COLO668 (cell line): ENCODE results near the gene ACSS1.
A peak's percentile ranks its signal among the peaks of the same experiment; 100 is the strongest.

Source experiments
- DNase-seq: peaks from one replicate; lab custom pipeline; 2025; ENCODE audit not compliant: unreplicated experiment; lab: John Stamatoyannopoulos, UW

The ACSS1 gene

DNA sequence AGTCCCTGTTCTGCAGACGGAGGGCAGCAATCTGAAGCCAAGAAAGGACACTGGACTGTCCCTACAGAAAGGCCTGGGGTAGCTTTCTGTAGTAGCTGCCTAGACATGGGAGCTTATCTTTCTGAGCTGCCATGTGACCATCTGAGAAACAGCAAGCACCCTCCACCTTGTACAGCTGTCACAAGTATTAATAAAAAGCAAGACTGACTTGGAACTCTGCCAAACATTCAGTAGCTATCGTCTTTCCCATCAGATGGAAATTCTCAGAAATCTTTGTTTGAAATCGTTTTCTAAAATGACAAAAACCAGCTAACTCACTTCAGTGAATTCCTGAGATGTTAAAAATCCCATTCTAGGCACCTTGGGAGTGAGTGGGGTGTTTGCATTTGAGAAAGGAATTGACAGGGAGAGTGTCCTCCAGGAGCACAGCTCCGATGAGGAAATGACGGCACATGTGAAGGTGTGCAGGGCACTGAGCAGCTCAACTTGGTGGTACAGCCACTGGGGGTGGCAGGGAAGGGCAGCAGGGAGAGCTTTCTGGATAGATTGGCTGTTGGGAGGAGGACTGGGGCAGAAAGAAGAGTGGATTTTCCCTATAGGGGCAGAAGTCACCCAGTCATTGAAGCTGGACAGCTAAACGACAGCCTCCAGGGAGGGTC lies 24.5 kb downstream of the ACSS1 start:
- no peak for DNase-seq

DNA sequence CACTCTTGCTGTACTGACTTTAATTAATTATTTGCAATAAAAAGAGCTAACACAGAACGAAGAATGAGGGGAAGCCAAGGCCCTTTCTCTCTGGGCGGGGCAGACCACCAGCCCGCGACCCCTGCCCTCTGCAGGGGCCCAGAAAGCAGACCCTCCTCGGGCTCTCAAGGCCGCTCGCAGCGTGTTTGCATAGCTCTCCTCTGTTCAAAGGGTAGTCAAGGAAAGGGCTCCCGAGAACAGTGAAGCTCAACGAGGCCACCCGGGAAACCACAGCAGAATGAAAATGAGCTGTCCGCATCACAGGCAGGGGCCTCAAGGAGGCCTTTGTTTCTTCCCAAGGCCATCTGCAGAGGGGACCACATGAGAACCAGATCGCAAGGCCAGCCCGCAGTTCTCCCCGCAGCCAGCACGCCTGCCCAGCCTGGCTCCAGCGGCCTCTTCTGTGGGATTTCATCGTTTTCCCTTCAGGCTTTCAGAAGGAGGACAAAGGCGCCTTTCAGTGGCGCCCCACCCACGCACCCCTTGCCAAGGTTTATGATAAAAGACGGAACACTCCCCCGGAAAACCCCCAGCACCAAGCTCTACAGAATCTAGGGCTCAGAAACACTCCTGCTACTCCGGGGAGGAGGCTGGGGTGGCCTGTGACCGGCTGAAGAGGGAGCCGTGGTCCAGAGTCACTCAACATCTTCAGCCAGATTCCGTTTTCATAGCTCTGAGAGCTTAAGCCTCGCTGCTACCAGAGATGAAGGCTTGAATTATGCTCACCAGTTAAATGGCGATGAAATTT lies 25.3 kb downstream of the ACSS1 start:
- DNase-seq, result no peak

DNA sequence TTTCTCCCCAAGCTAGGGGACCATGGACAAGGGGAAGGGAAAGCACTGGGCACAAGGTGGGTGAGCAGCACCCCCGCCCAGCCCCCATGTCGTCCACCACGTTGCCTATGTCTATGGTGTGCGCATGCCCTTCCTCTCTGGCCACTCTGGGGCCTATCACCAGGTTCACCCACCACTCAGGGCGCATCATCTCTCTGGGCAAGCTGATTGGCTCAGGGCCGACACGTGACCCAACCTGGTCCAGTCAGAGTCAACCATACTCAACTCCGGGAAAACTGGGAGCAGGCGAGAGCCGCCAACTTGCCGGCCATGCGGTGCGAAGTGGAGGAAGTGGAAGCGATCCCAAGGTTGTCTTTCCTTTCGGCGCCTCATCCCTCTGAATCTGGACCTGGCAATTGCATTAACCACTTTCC lies 25.9 kb downstream of the ACSS1 start:
- no peak for DNase-seq

GRCh38 chr20:25031241-25031640 lies 26.7 kb downstream of the ACSS1 start:
- DNase-seq, result no peak

- no peak for DNase-seq
Measured at GRCh38 chr20:25030649-25031207, 27.2 kb downstream of the ACSS1 start.

- no peak for DNase-seq
Measured at GRCh38 chr20:25030007-25030648, 27.8 kb downstream of the ACSS1 start.

GRCh38 chr20:25025986-25026605 lies 31.8 kb downstream of the ACSS1 start:
- no peak for DNase-seq

DNA sequence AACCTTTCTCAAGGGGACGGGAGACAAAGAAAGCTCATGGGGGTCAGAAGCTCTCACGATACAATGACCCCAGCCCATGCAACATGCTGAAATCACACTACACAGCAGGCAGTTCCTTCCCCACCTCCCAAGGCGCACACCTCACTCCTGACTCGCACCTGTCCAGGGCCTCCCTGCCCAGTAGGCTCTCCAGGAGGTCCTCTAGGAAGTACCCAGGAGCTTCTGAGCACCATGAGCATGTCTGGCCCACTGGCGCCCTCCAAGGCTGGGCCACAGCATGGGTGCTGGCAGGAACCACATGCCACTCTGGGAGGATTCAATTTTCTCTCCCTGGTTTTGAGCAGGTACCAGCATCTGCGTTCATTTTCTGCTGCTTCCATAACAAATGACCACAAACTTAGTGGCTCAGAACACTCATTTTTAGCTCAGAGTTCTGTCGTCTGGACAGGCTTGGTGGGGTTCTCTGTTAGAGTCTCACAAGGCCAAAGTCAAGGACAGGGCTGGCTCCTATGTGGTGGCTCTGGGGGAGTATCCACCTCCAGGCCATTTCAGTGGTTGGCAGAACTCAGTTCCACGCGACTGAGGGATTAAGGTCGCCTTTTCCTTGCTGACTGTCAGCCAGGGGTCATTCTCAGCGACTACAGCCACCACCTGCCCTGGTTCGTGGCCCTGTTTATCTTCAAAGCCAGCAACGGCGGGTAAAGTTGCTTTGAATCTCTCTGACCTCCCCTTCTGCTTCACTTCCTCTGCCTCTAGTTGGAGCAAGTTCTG lies 32.7 kb downstream of the ACSS1 start:
- DNase-seq, result no peak

DNA sequence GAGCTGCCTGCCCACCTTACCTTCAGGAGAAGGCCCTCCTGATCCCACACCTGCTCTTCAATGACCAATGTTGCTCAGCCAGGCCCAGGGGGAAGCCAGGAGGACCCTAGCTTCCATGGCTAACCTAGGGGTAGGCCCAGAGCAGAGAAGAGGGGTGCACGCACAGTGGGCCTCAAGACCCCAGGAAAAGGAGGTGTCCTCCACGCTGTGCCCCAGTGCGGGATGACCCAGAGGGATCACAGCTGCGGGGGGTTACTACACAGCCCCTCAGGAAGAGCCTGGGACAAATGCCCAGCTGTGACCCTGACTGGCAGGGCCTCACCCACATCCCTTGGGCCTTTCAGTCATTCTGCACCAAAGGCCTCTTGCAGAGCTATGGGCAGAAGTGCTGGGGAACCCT lies 33.8 kb downstream of the ACSS1 start:
- no peak for DNase-seq

- no peak for DNase-seq
Measured at GRCh38 chr20:25023356-25023755, 34.6 kb downstream of the ACSS1 start.

DNA sequence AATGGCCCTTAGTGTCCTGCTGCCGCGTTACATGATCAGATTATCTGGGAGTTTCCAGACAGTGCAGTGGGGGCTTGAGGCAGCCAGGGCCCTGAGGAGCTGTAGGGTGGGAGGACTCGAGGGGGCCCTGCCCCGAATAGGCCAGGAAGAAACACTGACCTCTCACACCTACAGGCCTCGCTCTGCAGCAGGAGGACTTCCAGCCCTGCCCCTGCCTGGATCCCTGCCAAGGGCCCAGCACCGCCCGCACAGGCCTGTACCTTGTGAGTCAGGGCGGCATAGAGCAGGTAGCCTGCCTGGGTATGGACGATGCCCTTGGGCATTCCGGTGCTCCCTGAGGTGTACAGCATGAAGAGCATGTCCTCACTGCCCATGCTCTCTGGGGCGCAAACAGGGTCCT lies 35.3 kb downstream of the ACSS1 start:
- DNase-seq, result peak; percentile 46

DNA sequence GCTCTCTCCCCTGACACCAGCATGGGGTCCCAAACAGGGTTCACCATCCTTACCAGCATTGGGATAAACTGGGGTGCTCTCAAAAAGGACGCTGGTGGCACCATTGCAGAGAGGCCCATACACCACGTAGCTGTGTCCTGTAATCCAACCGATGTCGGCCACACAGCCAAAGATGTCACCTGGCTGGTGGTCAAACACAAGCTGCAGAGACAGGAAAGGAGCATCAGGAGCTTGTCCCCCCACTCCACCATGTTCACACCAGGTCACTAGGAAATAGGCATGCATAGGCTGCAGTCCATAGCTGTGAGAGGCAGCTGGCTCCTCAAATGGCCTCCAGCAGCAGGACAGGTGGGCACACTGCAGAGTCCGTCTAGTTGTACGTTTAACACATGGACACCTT lies 36.6 kb downstream of the ACSS1 start:
- DNase-seq, result no peak

GRCh38 chr20:25020901-25021301 lies 37.0 kb downstream of the ACSS1 start:
- DNase-seq, result no peak

- no peak for DNase-seq
Measured at GRCh38 chr20:25020345-25020744, 37.6 kb downstream of the ACSS1 start.

GRCh38 chr20:25019381-25020155 lies 38.4 kb downstream of the ACSS1 start:
- no peak for DNase-seq

DNA sequence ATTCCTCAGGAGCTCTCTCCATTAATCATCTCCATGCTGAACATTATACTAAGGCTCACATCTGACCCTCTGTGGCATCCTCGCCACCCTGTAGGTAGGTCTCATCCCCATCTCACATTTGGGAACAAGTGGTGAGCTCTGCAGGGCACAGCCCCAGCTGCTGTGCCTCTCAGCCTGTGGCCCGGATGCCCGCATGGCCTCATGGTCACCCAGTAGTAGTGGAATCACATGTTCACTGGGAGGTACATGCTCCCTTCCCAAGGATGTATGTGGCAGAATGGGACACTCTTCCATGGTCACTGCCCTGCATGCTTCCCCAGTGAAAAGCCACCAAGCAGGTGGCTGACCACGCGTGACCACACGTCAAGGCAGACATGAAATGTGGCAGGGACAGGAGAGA lies 39.1 kb downstream of the ACSS1 start:
- DNase-seq, result no peak

- no peak for DNase-seq
Measured at GRCh38 chr20:25018425-25018824, 39.5 kb downstream of the ACSS1 start.

DNA sequence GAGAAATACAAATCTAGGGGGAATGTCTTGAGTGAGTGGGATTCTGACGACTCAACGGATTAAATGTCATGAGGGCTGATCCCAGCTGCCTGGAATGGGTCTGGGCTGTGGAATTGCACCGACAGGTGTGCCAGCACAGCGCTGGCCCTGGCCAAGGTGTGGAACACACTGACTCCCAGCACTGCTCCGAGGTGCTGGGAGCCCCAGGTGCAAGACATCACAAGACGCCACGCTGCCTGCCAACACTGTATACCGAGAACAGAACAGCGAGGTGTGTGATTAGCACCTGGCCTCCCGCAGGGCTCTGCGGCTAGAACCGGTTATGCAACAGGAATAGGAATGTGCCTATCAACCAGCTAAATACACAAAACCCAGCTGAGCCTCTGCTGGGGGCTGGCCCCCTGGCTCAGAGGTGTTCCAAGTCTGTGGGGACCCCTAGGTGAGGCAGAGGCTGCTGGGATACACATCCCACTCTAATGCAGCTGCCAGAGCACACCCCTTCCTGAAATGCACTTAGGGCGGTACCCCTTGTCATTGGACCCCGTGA lies 40.6 kb downstream of the ACSS1 start:
- DNase-seq, result peak; percentile 95

DNA sequence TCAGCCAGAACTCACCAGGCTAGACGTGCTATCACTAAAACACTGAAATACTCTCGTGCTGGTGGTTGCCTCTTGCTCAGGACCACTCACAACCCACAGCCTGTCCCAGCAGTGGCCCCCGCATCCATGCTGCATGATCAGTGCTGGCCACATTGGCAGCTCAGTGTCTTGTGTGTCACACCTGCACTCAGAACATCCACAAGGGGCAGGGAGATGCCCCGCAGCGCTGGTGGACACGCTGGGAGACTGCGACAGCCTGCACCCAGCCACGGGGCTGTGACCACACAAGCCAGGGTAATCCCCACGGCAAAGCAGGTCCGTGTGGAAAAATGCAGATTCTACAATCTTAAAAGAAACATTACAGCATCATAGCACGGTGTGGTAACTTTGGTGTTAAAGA lies 41.5 kb downstream of the ACSS1 start:
- DNase-seq, result no peak

DNA sequence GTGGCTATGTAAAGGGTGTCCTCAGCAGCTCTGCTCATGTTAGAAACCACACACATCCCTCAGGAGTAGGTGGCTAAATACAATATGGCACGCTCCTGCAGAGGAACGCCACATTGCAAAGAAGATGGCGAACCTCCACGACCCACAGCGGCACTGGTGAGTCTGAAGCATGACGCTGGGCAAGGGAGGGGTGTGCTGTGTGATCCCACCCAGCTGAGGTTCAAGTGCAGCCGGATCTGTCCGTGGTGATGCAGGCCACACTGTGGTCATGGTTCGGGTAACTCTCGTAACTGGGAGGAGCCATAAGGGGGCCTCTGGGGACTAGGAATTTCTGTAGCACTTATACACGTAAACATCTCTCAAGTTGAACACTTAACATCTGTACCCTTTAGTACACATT lies 42.0 kb downstream of the ACSS1 start:
- DNase-seq, result no peak
